OCI-LY1 (cell line): ENCODE measurements around the gene FBXO15.

Source experiments
- H2AFZ ChIP-seq: fragments of 200-600 bp; sonication (generic), shearing (Covaris generic); 2 replicates; pipeline ENCODE4 v1.6.0; 2014; ENCODE audit warnings: antibody characterized with exemption, mild to moderate bottlenecking, low read length
- H3F3A ChIP-seq: fragments of 200-600 bp; sonication (generic), shearing (Covaris generic); 2 replicates; pipeline ENCODE4 v1.6.0; 2014; ENCODE audit warnings: mild to moderate bottlenecking, antibody characterized with exemption, low read length, moderate library complexity; ENCODE audit not compliant: insufficient read depth
- H3K27ac ChIP-seq: fragments of 200-600 bp; sonication (generic); 2 replicates; pipeline ENCODE4 v1.5.1; 2014; ENCODE audit warnings: low read length, mixed run types, mild to moderate bottlenecking, low read depth; ENCODE audit not compliant: poor library complexity, severe bottlenecking
- H3K27me3 ChIP-seq: fragments of 200-600 bp; sonication (generic); 2 replicates; pipeline ENCODE4 v1.6.0; 2014; ENCODE audit warnings: antibody characterized with exemption, mild to moderate bottlenecking, low read length, moderate library complexity; ENCODE audit not compliant: insufficient read depth
- H3K36me3 ChIP-seq: fragments of 200-600 bp; sonication (generic); 2 replicates; pipeline ENCODE4 v1.6.1; 2014; ENCODE audit warnings: mild to moderate bottlenecking, antibody characterized with exemption, low read length, moderate library complexity, mixed read lengths; ENCODE audit not compliant: insufficient read depth
- H3K4me1 ChIP-seq: fragments of 200-600 bp; sonication (generic); 2 replicates; pipeline ENCODE4 v1.5.1; 2014; ENCODE audit warnings: mild to moderate bottlenecking, low read length, moderate library complexity; ENCODE audit not compliant: insufficient read depth, severe bottlenecking
- H3K4me2 ChIP-seq: fragments of 200-600 bp; sonication (generic), shearing (Covaris generic); 2 replicates; pipeline ENCODE4 v1.6.1; 2014; ENCODE audit warnings: low read length
- H3K4me3 ChIP-seq: fragments of 200-600 bp; sonication (generic); 2 replicates; pipeline ENCODE4 v1.5.1; 2014; ENCODE audit warnings: low read length, low read depth, mild to moderate bottlenecking, mixed read lengths; ENCODE audit not compliant: poor library complexity, severe bottlenecking
- H3K79me2 ChIP-seq: fragments of 200-600 bp; shearing (Covaris generic); 2 replicates; pipeline ENCODE4 v1.6.1; 2016; ENCODE audit warnings: mixed run types, low read length, mixed read lengths; ENCODE audit not compliant: insufficient read depth
- H3K9ac ChIP-seq: fragments of 200-600 bp; sonication (generic), shearing (Covaris generic); 2 replicates; pipeline ENCODE4 v1.6.1; 2014; ENCODE audit warnings: mild to moderate bottlenecking, low read length, mixed read lengths
- H3K9me2 ChIP-seq: fragments of 200-600 bp; sonication (generic), shearing (Covaris generic); 2 replicates; pipeline ENCODE4 v1.6.1; 2014; ENCODE audit warnings: low read depth, mild to moderate bottlenecking, low read length, mixed read lengths
- H3K9me3 ChIP-seq: fragments of 200-600 bp; shearing (Covaris generic); 2 replicates; pipeline ENCODE4 v1.6.1; 2014; ENCODE audit warnings: low read length, mixed read lengths
- H4K20me1 ChIP-seq: fragments of 200-600 bp; sonication (generic), shearing (Covaris generic); 2 replicates; pipeline ENCODE4 v1.6.0; 2016; ENCODE audit warnings: mild to moderate bottlenecking, low read length; ENCODE audit not compliant: insufficient read depth
- EZH2 ChIP-seq: fragments of 200-600 bp; sonication (generic), shearing (Covaris generic); IDR thresholded peaks from 2 replicates; pipeline ENCODE4 v1.8.0; 2017; ENCODE audit warnings: borderline replicate concordance, mixed run types, mild to moderate bottlenecking, antibody characterized with exemption, low read length, moderate library complexity, mixed read lengths
- TF ChIP-seq, protein P1 (sequence below): fragments of 200-600 bp; sonication (generic), shearing (Covaris generic); IDR thresholded peaks from 2 replicates; pipeline ENCODE4 v1.5.1; 2017; ENCODE audit warnings: mild to moderate bottlenecking, antibody characterized with exemption, low read length, moderate library complexity, mixed read lengths

FBXO15 gene

DNA sequence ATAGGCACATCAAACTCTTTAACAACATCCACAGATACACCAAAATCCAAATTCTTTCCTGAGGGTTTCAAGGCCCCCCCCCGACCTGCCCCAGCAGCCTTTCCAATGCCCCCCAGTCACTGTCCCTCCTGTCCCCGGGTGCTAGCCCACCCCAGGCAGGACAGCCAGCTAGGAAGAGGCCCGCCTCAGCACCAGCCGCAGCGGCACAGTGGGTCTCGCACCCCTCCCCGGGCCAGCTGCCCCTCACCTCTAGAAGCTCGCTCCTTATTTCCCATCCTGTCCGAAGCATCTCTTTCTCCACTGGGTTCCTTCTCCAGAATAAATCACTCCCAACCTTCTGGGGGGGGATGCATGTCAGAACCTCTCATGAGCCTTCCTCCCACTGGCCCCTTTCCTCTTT, 69.4 kb downstream of the FBXO15 start:
- Histone ChIP-seq H3K27me3 (no peaks in the 10 kb centered on the region), H3K4me3 (no peak overlapping the region), H3K27ac (no peak overlapping the region), H3K79me2 (no peaks in the 10 kb centered on the region), H3K9me3 (no peaks in the 10 kb centered on the region), H3K36me3 (no peaks in the 10 kb centered on the region), H3K4me2 (no peak overlapping the region), H2AFZ (no peak overlapping the region), H3K9ac (no peak overlapping the region), H4K20me1 (no peaks in the 10 kb centered on the region), H3K4me1 (peaks cover 10% of the 10 kb centered on the region), H3F3A (no peaks in the 10 kb centered on the region), H3K9me2 (no peaks in the 10 kb centered on the region)
- TF ChIP-seq, protein P1, sequence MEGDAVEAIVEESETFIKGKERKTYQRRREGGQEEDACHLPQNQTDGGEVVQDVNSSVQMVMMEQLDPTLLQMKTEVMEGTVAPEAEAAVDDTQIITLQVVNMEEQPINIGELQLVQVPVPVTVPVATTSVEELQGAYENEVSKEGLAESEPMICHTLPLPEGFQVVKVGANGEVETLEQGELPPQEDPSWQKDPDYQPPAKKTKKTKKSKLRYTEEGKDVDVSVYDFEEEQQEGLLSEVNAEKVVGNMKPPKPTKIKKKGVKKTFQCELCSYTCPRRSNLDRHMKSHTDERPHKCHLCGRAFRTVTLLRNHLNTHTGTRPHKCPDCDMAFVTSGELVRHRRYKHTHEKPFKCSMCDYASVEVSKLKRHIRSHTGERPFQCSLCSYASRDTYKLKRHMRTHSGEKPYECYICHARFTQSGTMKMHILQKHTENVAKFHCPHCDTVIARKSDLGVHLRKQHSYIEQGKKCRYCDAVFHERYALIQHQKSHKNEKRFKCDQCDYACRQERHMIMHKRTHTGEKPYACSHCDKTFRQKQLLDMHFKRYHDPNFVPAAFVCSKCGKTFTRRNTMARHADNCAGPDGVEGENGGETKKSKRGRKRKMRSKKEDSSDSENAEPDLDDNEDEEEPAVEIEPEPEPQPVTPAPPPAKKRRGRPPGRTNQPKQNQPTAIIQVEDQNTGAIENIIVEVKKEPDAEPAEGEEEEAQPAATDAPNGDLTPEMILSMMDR: no peak

DNA sequence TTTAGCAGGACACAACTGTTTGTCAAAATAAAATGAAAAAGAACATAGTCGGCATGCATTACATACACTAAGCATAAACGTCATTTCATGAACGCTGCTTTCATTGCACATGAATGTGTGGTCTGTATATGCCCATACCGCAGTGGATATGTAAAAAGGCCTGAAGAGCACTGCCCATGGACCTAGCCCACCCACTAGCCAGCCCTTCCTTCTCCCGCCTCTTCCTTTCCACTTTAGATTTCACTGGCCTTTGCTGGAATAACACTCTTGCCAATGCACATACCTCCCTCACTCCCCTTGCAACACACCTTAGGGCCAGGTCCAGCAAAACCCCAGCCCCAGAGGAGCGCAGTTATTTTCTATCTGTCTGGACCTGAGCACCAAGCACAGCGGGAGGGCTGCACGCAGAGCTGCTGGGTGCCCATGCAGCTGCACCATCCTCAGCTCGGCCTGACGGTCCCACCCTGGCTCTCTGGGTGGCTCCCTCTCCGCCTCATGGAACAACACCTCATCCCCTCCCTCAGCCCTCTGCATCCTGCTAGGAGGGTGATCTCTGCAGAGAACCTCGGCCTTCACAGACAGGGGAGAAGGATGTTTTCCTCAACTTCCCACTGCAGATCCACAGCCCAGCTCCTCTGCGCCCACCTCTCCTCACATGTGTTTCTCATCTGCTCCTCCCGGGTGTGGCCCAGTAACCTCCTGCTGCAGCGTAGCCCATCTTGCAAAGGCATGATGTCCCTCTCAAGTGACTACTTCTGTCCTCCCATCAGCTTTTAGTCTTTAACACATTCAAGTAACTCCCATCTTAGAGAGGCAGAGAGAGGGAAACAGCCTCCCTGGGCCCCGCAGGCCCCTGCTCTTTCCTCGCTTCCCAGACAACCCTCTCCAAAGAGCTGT, 72.7 kb downstream of the FBXO15 start:
- no peak for TF ChIP-seq EZH2
- TF ChIP-seq, protein P1: no peak
- Histone ChIP-seq H3K27me3 (peaks cover 3% of the 10 kb centered on the region; the same call in 1 of the 2 replicates), H3K4me2 (no peak overlapping the region), H3K27ac (no peak overlapping the region), H3F3A (no peaks in the 10 kb centered on the region), H3K36me3 (no peaks in the 10 kb centered on the region), H4K20me1 (no peaks in the 10 kb centered on the region), H3K4me1 (no peaks in the 10 kb centered on the region), H3K4me3 (no peak overlapping the region), H3K9me3 (no peaks in the 10 kb centered on the region), H3K9ac (no peak overlapping the region), H3K9me2 (no peaks in the 10 kb centered on the region), H2AFZ (no peak overlapping the region), H3K79me2 (no peaks in the 10 kb centered on the region)

DNA sequence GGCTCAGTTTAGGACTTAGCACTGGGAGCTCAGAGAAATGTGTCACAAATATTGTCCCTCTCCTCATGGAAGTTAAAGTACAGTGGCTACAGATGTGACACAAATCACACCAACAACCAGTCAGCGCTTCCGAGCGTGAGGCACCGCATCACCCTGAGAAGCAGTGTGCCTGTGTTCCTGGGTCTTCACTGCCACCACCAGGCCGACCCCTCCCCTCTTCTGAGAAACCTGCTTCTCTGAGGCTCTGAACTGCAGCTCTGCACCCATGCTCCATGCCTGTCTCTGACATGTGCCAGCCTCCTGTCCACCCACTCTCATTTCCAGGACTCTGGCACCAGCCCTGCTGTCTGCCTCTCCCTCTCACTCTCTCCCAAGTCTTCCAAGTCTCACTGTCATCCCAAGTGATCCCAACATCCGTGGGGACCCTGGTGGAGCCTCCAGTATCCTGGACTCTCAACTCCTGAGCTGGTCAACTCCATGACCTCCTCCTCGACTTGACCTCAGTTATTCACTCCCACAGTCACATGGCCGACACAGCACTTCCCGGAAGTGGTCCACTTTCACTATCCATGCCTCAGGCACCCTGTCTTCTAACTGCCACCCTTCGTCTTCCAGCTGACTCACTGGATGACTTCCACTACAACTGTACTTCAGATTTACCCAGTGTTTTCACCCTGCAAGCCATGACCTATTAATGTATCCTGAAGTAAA, 73.5 kb downstream of the FBXO15 start:
- no peaks in the 10 kb centered on the region for H3K36me3 ChIP-seq
- H3K4me2 ChIP-seq: no peak overlapping the region
- peaks cover 3% of the 10 kb centered on the region; the same call in 1 of the 2 replicates for H3K27me3 ChIP-seq
- H3K4me3 ChIP-seq: no peak overlapping the region
- TF ChIP-seq, protein P1: no peak
- TF ChIP-seq EZH2: no peak
- no peaks in the 10 kb centered on the region for H3K79me2 ChIP-seq
- no peak overlapping the region for H3K27ac ChIP-seq
- H3F3A ChIP-seq: no peaks in the 10 kb centered on the region
- H2AFZ ChIP-seq: no peak overlapping the region
- H3K9me2 ChIP-seq: no peaks in the 10 kb centered on the region
- H3K4me1 ChIP-seq: no peaks in the 10 kb centered on the region
- H4K20me1 ChIP-seq: no peaks in the 10 kb centered on the region
- H3K9me3 ChIP-seq: no peaks in the 10 kb centered on the region
- no peak overlapping the region for H3K9ac ChIP-seq
